H9 (cell line): ENCODE data around the gene MDGA2. TPM values are rescaled to one million over a fixed set of nuclear protein-coding genes. Genes with fewer than 3 reads are reported as not detected.

ENCODE experiments used
- DNase-seq: peaks from one replicate; pipeline ENCODE4 v3.0.0-alpha.2; 2017
- H2AFZ ChIP-seq: one replicate; pipeline ENCODE4 v1.6.1; 2013; ENCODE audit warnings: mild to moderate bottlenecking, low read length, control low read depth, moderate library complexity
- H2AK5ac ChIP-seq: 2 replicates; pipeline ENCODE4 v1.6.1; 2013; ENCODE audit warnings: low read length, control low read depth, mixed read lengths; ENCODE audit not compliant: insufficient read length
- H2BK120ac ChIP-seq: one replicate; pipeline ENCODE4 v1.6.1; 2013; ENCODE audit warnings: low read depth, mild to moderate bottlenecking, low read length, control low read depth, inconsistent platforms; ENCODE audit not compliant: poor library complexity, severe bottlenecking
- H2BK12ac ChIP-seq: 2 replicates; pipeline ENCODE4 v1.6.1; 2013; ENCODE audit warnings: low read length, control low read depth, mixed read lengths, low read depth; ENCODE audit not compliant: insufficient read length
- H2BK15ac ChIP-seq: 2 replicates; pipeline ENCODE4 v1.6.1; 2013; ENCODE audit warnings: low read depth, low read length, control low read depth
- H2BK20ac ChIP-seq: one replicate; pipeline ENCODE4 v1.6.1; 2013; ENCODE audit warnings: low read depth, mild to moderate bottlenecking, low read length, control low read depth, inconsistent platforms; ENCODE audit not compliant: poor library complexity, severe bottlenecking
- H2BK5ac ChIP-seq: 2 replicates; pipeline ENCODE4 v1.6.1; 2013; ENCODE audit warnings: low read length, control low read depth, mixed read lengths; ENCODE audit not compliant: insufficient read length
- H3K14ac ChIP-seq: 2 replicates; pipeline ENCODE4 v1.6.1; 2013; ENCODE audit warnings: low read length, control low read depth; ENCODE audit not compliant: insufficient read depth
- H3K18ac ChIP-seq: 2 replicates; pipeline ENCODE4 v1.6.1; 2013; ENCODE audit warnings: low read depth, mild to moderate bottlenecking, mixed read lengths, low read length, control low read depth; ENCODE audit not compliant: insufficient read length
- H3K23ac ChIP-seq: 2 replicates; pipeline ENCODE4 v1.6.1; 2013; ENCODE audit warnings: low read length, control low read depth, mixed read lengths, low read depth; ENCODE audit not compliant: insufficient read length
- H3K23me2 ChIP-seq: 2 replicates; pipeline ENCODE4 v1.6.1; 2013; ENCODE audit warnings: low read depth, mild to moderate bottlenecking, mixed read lengths, low read length, control low read depth; ENCODE audit not compliant: insufficient read length, poor library complexity, severe bottlenecking
- H3K27ac ChIP-seq: 2 replicates; pipeline ENCODE4 v1.5.1; 2013; ENCODE audit warnings: low read length, control low read depth, mixed read lengths, low read depth; ENCODE audit not compliant: insufficient read length
- H3K27me3 ChIP-seq: 2 replicates; pipeline ENCODE4 v1.6.1; 2013; ENCODE audit warnings: low read length, control low read depth, inconsistent platforms; ENCODE audit not compliant: insufficient read depth
- H3K4ac ChIP-seq: 2 replicates; pipeline ENCODE4 v1.6.1; 2013; ENCODE audit warnings: low read depth, mild to moderate bottlenecking, control low read depth, inconsistent platforms, low read length, moderate library complexity
- H3K4me1 ChIP-seq: 2 replicates; pipeline ENCODE4 v1.6.1; 2013; ENCODE audit warnings: low read length, control low read depth, inconsistent platforms; ENCODE audit not compliant: insufficient read depth
- H3K4me2 ChIP-seq: 2 replicates; pipeline ENCODE4 v1.6.1; 2013; ENCODE audit warnings: low read length, control low read depth, mixed read lengths; ENCODE audit not compliant: insufficient read length, insufficient read depth
- H3K56ac ChIP-seq: 2 replicates; pipeline ENCODE4 v1.6.1; 2013; ENCODE audit warnings: low read depth, mild to moderate bottlenecking, mixed read lengths, low read length, control low read depth; ENCODE audit not compliant: insufficient read length
- H3K79me1 ChIP-seq: 2 replicates; pipeline ENCODE4 v1.6.1; 2013; ENCODE audit warnings: low read depth, mild to moderate bottlenecking, moderate library complexity, low read length, control low read depth, inconsistent platforms; ENCODE audit not compliant: insufficient read depth, poor library complexity, severe bottlenecking
- H3K79me2 ChIP-seq: 2 replicates; pipeline ENCODE4 v1.6.1; 2013; ENCODE audit warnings: low read length, control low read depth, inconsistent platforms; ENCODE audit not compliant: insufficient read depth
- H3K9ac ChIP-seq: 2 replicates; pipeline ENCODE4 v1.6.1; 2013; ENCODE audit warnings: low read length, control low read depth, mixed read lengths; ENCODE audit not compliant: insufficient read length; ENCODE audit errors: extremely low read depth
- H3K9me3 ChIP-seq: one replicate; pipeline ENCODE4 v1.6.1; 2013; ENCODE audit warnings: low read depth, low read length, inconsistent platforms; ENCODE audit not compliant: control insufficient read depth
- H3T11ph ChIP-seq: one replicate; pipeline ENCODE4 v1.6.1; 2013; ENCODE audit warnings: mild to moderate bottlenecking, low read length, control low read depth, inconsistent platforms
- H4K20me1 ChIP-seq: one replicate; pipeline ENCODE4 v1.6.1; 2013; ENCODE audit not compliant: control insufficient read depth, insufficient read length, insufficient read depth
- H4K5ac ChIP-seq: 2 replicates; pipeline ENCODE4 v1.6.1; 2013; ENCODE audit warnings: low read depth, mild to moderate bottlenecking, mixed read lengths, low read length, control low read depth; ENCODE audit not compliant: insufficient read length
- H4K8ac ChIP-seq: replicated peaks from 2 replicates; pipeline ENCODE4 v1.6.1; 2013; ENCODE audit warnings: low read length, control low read depth, mixed read lengths, low read depth; ENCODE audit not compliant: insufficient read length
- H4K91ac ChIP-seq: 2 replicates; pipeline ENCODE4 v1.6.1; 2013; ENCODE audit warnings: low read depth, mild to moderate bottlenecking, moderate library complexity, mixed read lengths, low read length, control low read depth; ENCODE audit not compliant: insufficient read length
- H3K27ac Mint-ChIP-seq, 3 experiments: 2 replicates in 2 of 3; 3 replicates in 1 of 3; pipeline ENCODE4 v1.8.0; 2020 to 2021; ENCODE audit warnings: mixed read lengths in 3 of 3, mild to moderate bottlenecking in 1 of 3, moderate library complexity in 1 of 3
- H3K27me3 Mint-ChIP-seq: 2 replicates; pipeline ENCODE4 v1.8.0; 2021; ENCODE audit warnings: low read depth, mild to moderate bottlenecking, moderate library complexity, mixed read lengths
- H3K36me3 Mint-ChIP-seq, 3 experiments: 2 replicates in 2 of 3; 3 replicates in 1 of 3; pipeline ENCODE4 v1.8.0; 2020 to 2021; ENCODE audit warnings: low read depth in 3 of 3, mixed read lengths in 3 of 3; ENCODE audit not compliant: insufficient read depth in 1 of 3
- H3K4me1 Mint-ChIP-seq, 2 experiments: 2 replicates each; pipeline ENCODE4 v1.8.0; 2020; ENCODE audit warnings: mixed read lengths in 2 of 2
- H3K4me3 Mint-ChIP-seq, 2 experiments: 2 replicates in 1 of 2; 3 replicates in 1 of 2; pipeline ENCODE4 v1.8.0; 2020 to 2021; ENCODE audit warnings: mild to moderate bottlenecking in 2 of 2, mixed read lengths in 2 of 2, moderate library complexity in 1 of 2
- H3K9me3 Mint-ChIP-seq, 2 experiments: 2 replicates in 1 of 2; 3 replicates in 1 of 2; pipeline ENCODE4 v1.8.0; 2020; ENCODE audit warnings: mild to moderate bottlenecking in 2 of 2, mixed read lengths in 2 of 2, moderate library complexity in 1 of 2
- WGBS: extraction: QIAGEN DNeasy Blood & Tissue Kit; methylation state at CpG from one replicate; pipeline ENCODE4 v1.1.7; 2013; ENCODE audit warnings: missing lambda C conversion rate, low lambda C conversion rate, mixed read lengths; ENCODE audit not compliant: insufficient read length; ENCODE audit errors: extremely low coverage; 5-methylcytosine and 5-hydroxymethylcytosine counted together
- total RNA-seq: library from RNA; stranded (reverse); gene quantifications from 2 replicates; pipeline ENCODE4 v1.2.1, GENCODE V29; 2021
- TF ChIP-seq, protein P1 (sequence below): fragments of 200-600 bp; sonication (generic); conservative IDR thresholded peaks from 3 replicates; pipeline ENCODE4 v1.8.0; 2021; ENCODE audit warnings: antibody characterized with exemption, mild to moderate bottlenecking

MDGA2 gene
- total RNA-seq, 1 experiment from 2014 or later = 1.9 TPM

DNA sequence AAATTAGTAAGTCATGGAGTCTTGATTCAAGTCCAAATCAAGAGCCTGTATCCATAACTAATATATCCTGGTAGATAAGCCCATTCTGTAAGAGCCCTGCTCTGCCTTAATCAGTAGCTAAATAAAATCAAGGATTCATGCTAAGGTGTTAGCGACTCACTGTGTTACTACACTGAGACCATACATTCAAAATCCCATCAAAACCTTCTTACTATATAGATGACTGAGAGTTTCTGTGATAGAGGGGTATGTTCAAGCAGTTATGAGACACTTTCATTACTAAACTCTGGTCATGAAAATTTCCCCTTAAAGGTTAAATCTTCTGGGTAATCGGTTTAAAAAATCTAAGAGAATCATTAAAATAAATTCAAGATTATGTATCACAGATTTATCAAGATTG lies 78.5 kb downstream of the MDGA2 start:
- WGBS = no CpG with 5 or more reads among the region's 2 CpGs
- no peak overlapping the region for H3K27ac Mint-ChIP-seq
- H2BK120ac ChIP-seq = no peak overlapping the region

More for the DNA sequence above, 78.5 kb downstream of the MDGA2 start:
- Histone ChIP-seq H3K79me1 (no peaks in the 10 kb centered on the region), H3K18ac (no peak overlapping the region), H3K27ac (no peak overlapping the region), H3K4ac (no peak overlapping the region), H3K4me1 (no peaks in the 10 kb centered on the region), H2BK5ac (no peak overlapping the region), H3K27me3 (no peaks in the 10 kb centered on the region), H3T11ph (no peak overlapping the region), H3K23me2 (no peaks in the 10 kb centered on the region), H4K91ac (no peak overlapping the region), H3K9ac (no peak overlapping the region), H3K9me3 (no peaks in the 10 kb centered on the region), H4K5ac (no peak overlapping the region), H4K8ac (no peak overlapping the region), H2AFZ (no peak overlapping the region), H2BK20ac (no peak overlapping the region), H2AK5ac (no peak overlapping the region), H4K20me1 (no peaks in the 10 kb centered on the region), H2BK15ac (no peak overlapping the region), H3K23ac (no peak overlapping the region), H3K4me2 (no peak overlapping the region), H3K56ac (no peak overlapping the region), H3K14ac (no peak overlapping the region), H3K79me2 (no peaks in the 10 kb centered on the region), H2BK12ac (no peak overlapping the region)
- H3K4me1 Mint-ChIP-seq = no peaks in the 10 kb centered on the region
- TF ChIP-seq, protein P1, sequence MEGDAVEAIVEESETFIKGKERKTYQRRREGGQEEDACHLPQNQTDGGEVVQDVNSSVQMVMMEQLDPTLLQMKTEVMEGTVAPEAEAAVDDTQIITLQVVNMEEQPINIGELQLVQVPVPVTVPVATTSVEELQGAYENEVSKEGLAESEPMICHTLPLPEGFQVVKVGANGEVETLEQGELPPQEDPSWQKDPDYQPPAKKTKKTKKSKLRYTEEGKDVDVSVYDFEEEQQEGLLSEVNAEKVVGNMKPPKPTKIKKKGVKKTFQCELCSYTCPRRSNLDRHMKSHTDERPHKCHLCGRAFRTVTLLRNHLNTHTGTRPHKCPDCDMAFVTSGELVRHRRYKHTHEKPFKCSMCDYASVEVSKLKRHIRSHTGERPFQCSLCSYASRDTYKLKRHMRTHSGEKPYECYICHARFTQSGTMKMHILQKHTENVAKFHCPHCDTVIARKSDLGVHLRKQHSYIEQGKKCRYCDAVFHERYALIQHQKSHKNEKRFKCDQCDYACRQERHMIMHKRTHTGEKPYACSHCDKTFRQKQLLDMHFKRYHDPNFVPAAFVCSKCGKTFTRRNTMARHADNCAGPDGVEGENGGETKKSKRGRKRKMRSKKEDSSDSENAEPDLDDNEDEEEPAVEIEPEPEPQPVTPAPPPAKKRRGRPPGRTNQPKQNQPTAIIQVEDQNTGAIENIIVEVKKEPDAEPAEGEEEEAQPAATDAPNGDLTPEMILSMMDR = no peak
- H3K27me3 Mint-ChIP-seq = no peaks in the 10 kb centered on the region
- no peak for DNase-seq
- H3K4me3 Mint-ChIP-seq = no peak overlapping the region
- H3K36me3 Mint-ChIP-seq = no peaks in the 10 kb centered on the region; a peak in 1 of 7 replicates
- peaks cover 1 to 7% of the 10 kb centered on the region in 2 experiments; a peak in 3 of 5 replicates for H3K9me3 Mint-ChIP-seq
